HEK293 (cell line): ENCODE measurements around the gene CRYBA4.

ENCODE experiments used
- CTCF ChIA-PET: fragments of 350-600 bp; formaldehyde crosslinking; extraction: SDS; loops from one replicate; lab custom pipeline; 2021; ENCODE audit warnings: antibody characterized with exemption; lab: Yijun Ruan, JAX
- POLR2A ChIA-PET: fragments of 300-600 bp; formaldehyde crosslinking; extraction: SDS; loops from one replicate; lab custom pipeline; 2020; ENCODE audit warnings: antibody characterized with exemption, inconsistent platforms; lab: Yijun Ruan, JAX
- H3K27ac ChIP-seq: fragments of 200-500 bp; sonication (Bioruptor generic); 2 replicates; pipeline ENCODE4 v1.5.1; 2014; ENCODE audit warnings: low read depth, low read length, control low read depth, inconsistent platforms; ENCODE audit errors: extremely low read depth
- H3K36me3 ChIP-seq, 2 experiments: fragments of 200-500 bp in 1 of 2; sonication (Bioruptor generic) in 1 of 2; 1 replicate in 1 of 2; 2 replicates in 1 of 2; pipeline ENCODE4 v1.5.1; 2014 to 2017; ENCODE audit warnings: inconsistent platforms in 2 of 2, low read length in 2 of 2; ENCODE audit not compliant: control insufficient read depth in 2 of 2, insufficient read depth in 1 of 2
- H3K4me1 ChIP-seq: fragments of 200-500 bp; sonication (Bioruptor generic); 2 replicates; pipeline ENCODE4 v1.5.1; 2014; ENCODE audit warnings: mild to moderate bottlenecking, low read length, inconsistent platforms; ENCODE audit not compliant: control insufficient read depth, insufficient read depth
- H3K4me3 ChIP-seq: 2 replicates; pipeline ENCODE4 v1.5.1; 2011; ENCODE audit warnings: low read depth, mild to moderate bottlenecking, control low read depth, low read length, moderate library complexity
- H3K9me3 ChIP-seq: fragments of 200-500 bp; sonication (Bioruptor generic); 2 replicates; pipeline ENCODE4 v1.5.1; 2014; ENCODE audit warnings: low read depth, low read length, inconsistent platforms; ENCODE audit not compliant: control insufficient read depth, insufficient read depth
- ATF2 ChIP-seq: fragments of 450-650 bp; formaldehyde crosslinking; IDR thresholded peaks from 2 replicates; pipeline ENCODE4 v1.5.1; 2016; ENCODE audit warnings: missing biosample characterization, missing genetic modification characterization, low read depth
- HOXA7 ChIP-seq: sonication (generic); formaldehyde crosslinking; IDR thresholded peaks from 2 replicates; pipeline ENCODE4 v1.8.1; 2022; ENCODE audit warnings: missing genetic modification reagents, borderline replicate concordance
- PBX3 ChIP-seq: sonication (generic); formaldehyde crosslinking; IDR thresholded peaks from 2 replicates; pipeline ENCODE4 v1.8.1; 2022; ENCODE audit warnings: mild to moderate bottlenecking, moderate library complexity, missing genetic modification reagents
- SCRT2 ChIP-seq: fragments of 450-650 bp; formaldehyde crosslinking; IDR thresholded peaks from 2 replicates; pipeline ENCODE4 v1.5.1; 2016; ENCODE audit warnings: missing biosample characterization, missing genetic modification characterization
- SP7 ChIP-seq: fragments of 450-650 bp; formaldehyde crosslinking; IDR thresholded peaks from 2 replicates; pipeline ENCODE4 v1.5.1; 2016; ENCODE audit warnings: missing biosample characterization, missing genetic modification characterization
- TRIM28 ChIP-seq: IDR thresholded peaks from 2 replicates; pipeline ENCODE4 v1.6.1; 2011; ENCODE audit warnings: low read length, control low read depth, borderline replicate concordance
- ZBTB7A ChIP-seq: fragments of 450-650 bp; formaldehyde crosslinking; IDR thresholded peaks from 2 replicates; pipeline ENCODE4 v1.5.1; 2016; ENCODE audit warnings: low read depth, missing biosample characterization, missing genetic modification characterization
- ZNF18 ChIP-seq: fragments of 450-650 bp; formaldehyde crosslinking; IDR thresholded peaks from 2 replicates; pipeline ENCODE4 v1.5.1; 2016; ENCODE audit warnings: missing biosample characterization, missing genetic modification characterization
- ZNF214 ChIP-seq: fragments of 450-650 bp; formaldehyde crosslinking; IDR thresholded peaks from 2 replicates; pipeline ENCODE4 v1.5.1; 2017; ENCODE audit warnings: missing biosample characterization, mild to moderate bottlenecking, missing genetic modification characterization, borderline replicate concordance
- ZNF280C ChIP-seq: fragments of 450-650 bp; formaldehyde crosslinking; IDR thresholded peaks from 2 replicates; pipeline ENCODE4 v1.5.1; 2016; ENCODE audit warnings: missing biosample characterization, missing genetic modification characterization
- ZNF302 ChIP-seq: fragments of 450-650 bp; formaldehyde crosslinking; IDR thresholded peaks from 2 replicates; pipeline ENCODE4 v1.5.1; 2016; ENCODE audit warnings: missing biosample characterization, missing genetic modification characterization, low read depth
- ZNF350 ChIP-seq: fragments of 450-650 bp; formaldehyde crosslinking; IDR thresholded peaks from 2 replicates; pipeline ENCODE4 v1.5.0; 2017; ENCODE audit warnings: missing biosample characterization, mild to moderate bottlenecking, missing genetic modification characterization
- ZNF426 ChIP-seq: fragments of 450-650 bp; formaldehyde crosslinking; IDR thresholded peaks from 2 replicates; pipeline ENCODE4 v1.5.1; 2017; ENCODE audit warnings: missing biosample characterization, missing genetic modification characterization, mild to moderate bottlenecking, inconsistent platforms, moderate library complexity
- ZNF433 ChIP-seq: fragments of 450-650 bp; formaldehyde crosslinking; IDR thresholded peaks from 2 replicates; pipeline ENCODE4 v1.5.1; 2016; ENCODE audit warnings: missing biosample characterization, missing genetic modification characterization, low read depth
- ZNF610 ChIP-seq: fragments of 450-650 bp; formaldehyde crosslinking; IDR thresholded peaks from 2 replicates; pipeline ENCODE4 v1.5.1; 2016; ENCODE audit warnings: missing biosample characterization, missing genetic modification characterization, borderline replicate concordance
- ZNF768 ChIP-seq: fragments of 450-650 bp; formaldehyde crosslinking; IDR thresholded peaks from 2 replicates; pipeline ENCODE4 v1.5.1; 2018; ENCODE audit warnings: missing biosample characterization, mild to moderate bottlenecking, missing genetic modification characterization
- ZSCAN4 ChIP-seq: fragments of 450-650 bp; formaldehyde crosslinking; IDR thresholded peaks from 2 replicates; pipeline ENCODE4 v1.5.1; 2017; ENCODE audit warnings: missing biosample characterization, missing genetic modification characterization
- ZXDB ChIP-seq: fragments of 450-650 bp; formaldehyde crosslinking; IDR thresholded peaks from 2 replicates; pipeline ENCODE4 v1.5.1; 2016; ENCODE audit warnings: missing biosample characterization, missing genetic modification characterization

CRYBA4 gene

GRCh38 chr22:26580240-26580962 is 41.4 kb upstream of the CRYBA4 start (continued):
- TF ChIP-seq ZNF18 (no peak), ZXDB (no peak), ZNF280C (tag by site-specific recombination) (no peak), TRIM28 (no peak), ZNF610 (tag by site-specific recombination) (no peak), SP7 (tag by site-specific recombination) (no peak), ATF2 (tag by site-specific recombination) (no peak), HOXA7 (CRISPR knock-in tag) (no peak), ZNF350 (tag by site-specific recombination) (no peak), ZNF433 (tag by site-specific recombination) (no peak), ZNF768 (tag by site-specific recombination) (no peak)

- POLR2A ChIA-PET = no interaction called here
Observed at GRCh38 chr22:26581026-26581425, 40.7 kb upstream of the CRYBA4 start.

More at GRCh38 chr22:26581026-26581425, 40.7 kb upstream of the CRYBA4 start:
- H3K36me3 ChIP-seq = peaks cover 0 to 4% of the 10 kb centered on the region in 2 experiments; a peak in 1 of 3 replicates
- H3K27ac ChIP-seq = no peak overlapping the region
- no peak overlapping the region for H3K4me3 ChIP-seq
- no peaks in the 10 kb centered on the region for H3K4me1 ChIP-seq
- TF ChIP-seq HOXA7 (CRISPR knock-in tag) = no peak
- no peak for TF ChIP-seq ZNF350 (tag by site-specific recombination)
- TF ChIP-seq ZNF214 (tag by site-specific recombination) = no peak
- TF ChIP-seq ZNF302 (tag by site-specific recombination) = no peak
- TF ChIP-seq PBX3 (CRISPR knock-in tag) = no peak
- TF ChIP-seq ZBTB7A (tag by site-specific recombination) = no peak
- TF ChIP-seq SCRT2 (tag by site-specific recombination) = no peak
- no peak for TF ChIP-seq ZNF426 (tag by site-specific recombination)
- peak; percentile 72 for TF ChIP-seq ZSCAN4 (tag by site-specific recombination)
- no peaks in the 10 kb centered on the region for H3K9me3 ChIP-seq
- CTCF ChIA-PET = interaction anchor here (0.7 to 1.0 kb wide), 2 partner anchors 16 to 164 kb away, joined by 4 to 7 read pairs; no protein-coding TSS in a partner anchor
